Inferior parietal cortex (tissue), 1 donor: ENCODE measurements around the gene HNMT.
"Not testable (repeated sequence)": the region's sequence is repeated elsewhere in the genome, so short reads cannot be mapped to it uniquely, and the experiment has no call there.

Source experiments
- DNase-seq: peaks from one replicate; pipeline ENCODE4 v3.0.0-alpha.2; 2016; ENCODE audit errors: extremely low spot score

Gene HNMT

DNA sequence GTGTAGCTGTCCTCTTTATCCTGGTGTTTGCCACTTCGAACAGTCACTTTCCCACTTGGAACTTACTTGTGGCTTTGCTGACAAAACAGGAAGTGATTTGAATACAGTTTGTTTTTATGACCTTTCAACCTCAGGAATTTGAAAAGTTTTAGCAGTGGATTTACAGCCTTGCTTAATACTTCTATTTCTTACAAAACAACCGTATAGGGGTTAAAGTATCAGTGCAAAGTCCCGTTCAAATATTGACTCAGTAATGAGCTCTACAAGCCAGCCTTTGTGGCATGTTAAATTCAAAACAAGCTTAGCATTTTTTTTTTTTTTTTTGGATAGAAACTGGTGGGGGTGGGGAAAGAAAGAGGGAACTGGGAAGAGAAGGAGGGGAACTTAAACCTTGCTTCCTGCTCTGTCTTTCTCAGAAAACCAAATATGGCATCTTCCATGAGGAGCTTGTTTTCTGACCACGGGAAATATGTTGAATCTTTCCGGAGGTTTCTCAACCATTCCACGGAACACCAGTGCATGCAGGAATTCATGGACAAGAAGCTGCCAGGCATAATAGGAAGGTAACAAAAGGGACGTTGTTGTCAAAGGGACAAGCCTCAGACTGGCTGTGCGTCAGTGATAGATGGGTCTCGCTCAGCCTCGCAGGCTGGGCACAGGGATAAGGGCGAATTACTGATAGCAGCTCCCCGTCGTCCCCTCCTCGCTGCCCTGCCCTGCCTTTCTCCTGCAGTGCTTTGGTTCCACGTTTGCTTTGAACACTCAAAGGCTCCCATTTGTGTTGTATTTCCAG, at the start of gene HNMT:
Gene HNMT, plus strand, starts transcription at position 408 of the 793 bp plus-strand sequence. Its CDS starts 19 bp downstream, at position 427.
- peak; percentile 77 for DNase-seq

DNA sequence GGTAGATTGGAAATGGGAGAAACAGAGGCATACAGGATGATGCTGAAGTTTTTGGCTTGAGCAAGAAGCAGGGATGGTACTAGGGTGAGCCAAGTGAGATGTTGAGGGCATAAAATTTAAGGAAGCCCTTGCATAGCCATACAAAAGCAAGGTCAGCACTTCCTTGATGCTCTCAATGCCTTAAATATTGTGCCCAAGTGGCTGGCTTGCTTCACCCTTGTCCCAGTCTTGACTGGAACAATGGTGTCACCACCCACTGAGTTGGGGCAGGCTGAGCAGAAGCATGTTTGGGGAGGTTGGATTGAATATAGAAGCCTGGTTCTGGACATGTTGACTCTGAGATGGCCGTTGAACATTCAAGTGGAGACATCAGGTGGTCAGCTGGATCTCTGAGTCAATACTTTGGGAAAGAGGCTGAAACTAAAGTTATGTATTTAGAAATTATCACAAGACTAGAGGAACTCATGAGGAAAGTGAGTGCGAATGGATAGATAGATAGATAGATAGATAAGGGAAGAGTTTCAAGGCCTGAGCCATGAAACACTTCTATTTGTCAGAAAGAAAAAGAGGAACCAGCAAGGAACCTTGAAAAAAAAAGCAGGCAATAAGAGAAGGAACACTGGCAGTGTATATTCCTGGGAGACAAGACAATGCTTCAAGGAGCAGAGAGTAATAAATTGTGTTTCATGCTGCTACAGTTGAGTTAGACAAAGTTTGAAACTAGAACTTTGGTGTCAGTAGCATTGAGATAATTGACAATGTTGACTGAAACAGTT, 43.0 kb upstream of the HNMT start:
- no peak for DNase-seq

DNA sequence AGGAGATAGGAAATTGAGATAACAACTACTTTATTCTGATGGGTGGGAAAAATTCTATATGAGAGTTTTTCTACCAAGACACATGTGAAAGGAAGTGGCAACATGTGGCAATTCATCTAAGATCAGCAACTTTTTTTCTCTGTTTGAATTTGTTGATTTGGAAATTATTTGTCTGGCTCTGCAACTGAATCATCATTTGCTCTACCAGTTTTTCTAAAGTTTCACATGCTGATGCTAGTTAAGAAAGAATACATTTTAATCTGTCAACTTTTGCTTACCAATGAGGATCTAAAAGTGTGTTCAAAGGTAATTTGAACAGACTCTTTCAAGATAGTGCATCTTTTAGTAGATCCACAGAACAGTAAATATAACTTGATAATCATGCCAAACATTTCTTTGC, 42.1 kb upstream of the HNMT start:
- not testable (repeated sequence) for DNase-seq

- DNase-seq = no peak
These were observed 40.3 kb upstream of the HNMT start for GRCh38 chr2:137924019-137924418.

DNA sequence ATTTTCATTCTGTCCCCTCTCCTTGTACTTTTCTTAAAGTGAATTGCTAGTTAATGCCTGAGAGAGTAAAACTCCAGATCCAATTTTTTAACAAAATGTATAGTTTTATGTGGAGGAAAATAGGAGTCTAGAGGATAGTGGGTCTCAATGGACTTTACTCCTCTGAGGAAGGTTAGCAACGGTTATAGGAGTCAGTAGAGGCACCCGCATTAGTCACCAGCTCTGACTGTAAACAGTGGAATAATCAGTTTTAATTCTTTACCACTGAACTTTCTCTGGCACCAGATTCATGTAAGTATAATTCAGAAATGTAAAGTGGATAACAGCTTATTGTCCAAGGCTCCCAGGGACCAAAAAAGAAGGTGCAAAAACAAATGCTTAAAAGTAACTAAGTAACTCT, 38.7 kb upstream of the HNMT start:
- no peak for DNase-seq

DNA sequence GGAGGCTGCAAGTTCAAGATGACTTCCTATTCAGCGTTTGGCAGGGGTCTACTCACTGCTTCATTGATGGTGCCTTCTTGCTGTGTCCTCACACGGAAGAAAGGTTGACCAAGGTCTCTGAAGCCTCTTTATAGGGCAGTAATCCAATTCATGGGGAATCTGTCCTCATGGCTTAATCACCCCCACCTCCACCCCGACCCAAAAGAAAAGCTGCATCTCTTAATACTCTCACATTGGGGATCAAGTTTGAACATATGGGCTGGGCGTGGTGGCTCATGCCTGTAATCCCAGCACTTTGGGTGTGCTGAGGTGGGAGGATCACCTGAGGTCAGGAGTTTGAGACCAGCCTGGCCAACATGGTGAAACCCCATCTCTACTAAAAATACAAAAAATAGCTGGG, 36.4 kb upstream of the HNMT start:
- no peak for DNase-seq

- DNase-seq = no peak
These were observed 35.4 kb upstream of the HNMT start for GRCh38 chr2:137928547-137929518.

DNA sequence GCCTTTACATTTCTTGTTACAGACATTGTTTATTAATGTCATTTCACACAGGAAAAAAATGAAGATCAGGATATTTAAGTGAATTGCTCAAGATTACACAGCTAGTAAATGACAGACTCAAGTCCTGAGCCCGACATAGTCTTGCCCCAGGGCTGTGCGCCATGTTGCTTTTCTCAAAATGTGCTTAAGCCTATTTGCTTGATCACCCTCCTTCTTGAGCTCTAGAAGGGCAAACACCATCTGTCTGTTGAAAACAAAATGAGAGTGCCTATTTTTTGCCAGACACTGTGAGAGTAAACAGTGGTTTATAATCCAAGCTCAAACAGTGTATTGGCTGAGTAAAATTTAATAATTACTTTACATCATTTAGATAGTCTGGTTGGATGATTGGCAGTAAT, 34.8 kb upstream of the HNMT start:
- no peak for DNase-seq

DNA sequence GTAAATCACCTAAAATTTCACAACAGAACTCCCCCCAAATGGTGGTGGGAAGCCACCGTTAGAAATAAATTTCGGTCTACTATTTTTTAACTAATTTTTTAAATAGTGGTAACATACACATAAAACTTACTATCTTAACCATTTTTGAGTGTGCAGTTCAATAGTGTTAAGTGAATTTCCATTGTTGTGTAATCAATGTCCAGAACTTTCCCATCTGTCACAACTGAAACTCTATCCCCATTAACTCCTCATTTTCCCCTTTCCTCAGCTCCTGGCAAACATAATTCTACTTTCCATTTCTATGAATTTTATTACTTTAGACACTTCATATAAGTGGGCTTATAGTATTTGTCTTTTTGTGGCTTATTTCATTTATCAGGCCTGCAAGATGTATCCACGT, 34.1 kb upstream of the HNMT start:
- no peak for DNase-seq

- DNase-seq = no peak
These were observed 28.7 kb upstream of the HNMT start for GRCh38 chr2:137935591-137935990.

- no peak for DNase-seq
These were observed 27.0 kb upstream of the HNMT start for GRCh38 chr2:137937246-137937645.

DNA sequence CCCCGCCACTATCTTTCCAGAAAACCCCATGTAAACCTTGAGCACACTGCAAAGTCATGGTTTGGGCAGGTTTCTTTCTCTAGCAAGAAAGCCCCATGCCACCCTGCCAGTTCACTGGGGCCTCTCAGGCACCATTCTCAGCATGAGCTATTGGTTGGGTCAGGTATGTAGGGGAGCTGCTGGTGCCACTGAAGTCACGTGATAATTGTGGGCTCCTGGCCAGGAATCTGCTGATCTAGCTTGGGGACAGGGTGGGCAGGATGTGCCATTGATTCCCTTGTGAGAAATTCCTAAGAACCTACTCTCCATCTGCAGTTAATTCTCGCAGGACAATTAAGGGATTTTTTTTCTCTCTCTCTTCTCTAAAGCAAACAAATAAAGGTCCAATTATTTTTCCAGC, 26.5 kb upstream of the HNMT start:
- DNase-seq = no peak

DNA sequence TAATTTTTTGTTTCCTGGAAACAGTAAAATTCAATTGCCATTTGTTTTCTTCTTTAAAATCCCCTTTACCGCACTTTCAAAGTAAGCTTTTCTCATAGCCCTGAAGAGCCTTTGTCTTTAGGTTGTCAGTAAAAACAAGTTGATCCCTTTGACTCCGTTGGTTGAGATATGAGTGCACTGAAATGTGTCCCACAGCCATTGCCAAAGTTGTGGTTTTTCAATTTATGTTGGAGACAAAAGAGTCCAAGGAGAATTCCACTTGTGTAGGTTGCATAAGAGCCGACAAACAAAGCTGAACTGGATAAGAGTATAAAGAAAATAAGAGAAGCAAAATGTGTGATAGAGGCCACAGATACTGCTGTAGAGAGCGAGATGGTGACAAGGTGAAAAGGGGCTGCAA, 26.1 kb upstream of the HNMT start:
- DNase-seq = no peak

DNA sequence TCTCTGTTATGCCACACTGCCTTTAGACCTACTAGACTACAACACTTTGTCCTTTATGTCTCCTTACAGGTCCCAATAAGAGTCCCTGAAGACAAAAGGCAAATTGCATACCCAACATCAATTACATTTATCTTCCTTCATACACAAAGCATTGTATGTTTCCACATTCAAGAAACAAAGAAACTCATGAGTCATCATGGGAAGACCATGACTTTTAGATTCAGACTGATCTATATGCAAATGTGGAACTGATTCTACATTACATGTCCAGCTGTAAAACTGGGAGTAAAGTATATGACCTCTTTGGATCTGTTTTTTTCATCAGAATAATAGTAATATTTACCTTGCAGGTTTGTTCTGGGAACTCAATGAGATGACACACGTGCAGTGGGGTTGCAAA, 25.2 kb upstream of the HNMT start:
- DNase-seq = no peak

DNA sequence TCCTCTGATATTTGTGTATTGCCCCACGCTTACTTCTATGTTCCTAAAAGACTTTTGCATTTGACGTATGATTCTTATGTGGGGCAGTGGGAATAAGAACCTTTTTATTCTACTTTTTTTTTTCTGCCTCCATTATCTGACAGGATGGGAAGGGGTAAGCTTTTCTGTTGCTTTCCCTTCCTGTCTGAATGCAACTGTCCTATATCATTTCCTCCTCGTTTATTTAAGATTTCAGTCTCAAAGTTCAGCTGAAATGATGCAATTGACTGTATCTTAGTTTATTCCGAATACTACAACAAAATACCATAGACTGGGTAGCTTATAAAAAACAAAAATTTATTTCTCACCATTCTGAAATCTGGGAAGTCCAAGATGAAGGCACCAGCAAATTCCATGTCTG, 24.1 kb upstream of the HNMT start:
- no peak for DNase-seq

GRCh38 chr2:137942037-137942832, 22.0 kb upstream of the HNMT start:
- DNase-seq = no peak

GRCh38 chr2:137942833-137943677, 21.2 kb upstream of the HNMT start:
- no peak for DNase-seq

- no peak for DNase-seq
These were observed 20.5 kb upstream of the HNMT start for GRCh38 chr2:137943678-137944347.

GRCh38 chr2:137944714-137945113, 19.6 kb upstream of the HNMT start:
- no peak for DNase-seq

GRCh38 chr2:137945229-137945628, 19.0 kb upstream of the HNMT start:
- no peak for DNase-seq
